Aorta (tissue), 4 donors: ENCODE data around the gene SLC26A5. TPM values are rescaled to one million over a fixed set of nuclear protein-coding genes. Genes with fewer than 3 reads are reported as not detected.

Experiments used
- polyA plus RNA-seq, 2 donors: library from polyadenylated mRNA; stranded (reverse); fragments of 200-250 nt; gene quantifications; one replicate each; pipeline ENCODE4 v1.2.3, GENCODE V29; 2013
- total RNA-seq, 2 donors: library from RNA; stranded (reverse); fragmentation: NEBNext Ultra II Directional; extraction: Animal tissue kit (Norgen Biotek cat#: 25700); gene quantifications; one replicate each; pipeline ENCODE4 v1.2.1, GENCODE V29; 2021
- donor health status: healthy with polysubstance abuse.
- donor health status: Bipolar disorder and iron deficiency.
- donor health status: DM: no; HTN: no; CAD: no.
- donor health status: DM: yes; HTN: yes; CAD: no.

SLC26A5 gene
- total and polyA plus RNA-seq, 4 donors = 0.57 to 0.78 TPM; not detected in 2

Other genes starting within 250 kb of the SLC26A5 start
- gene PMPCB, start 148.8 kb downstream of the SLC26A5 start, total RNA-seq = 10 to 100 TPM; 40.9 to 47.7 TPM
- 10 to 100 TPM; 41.3 to 70.8 TPM for gene PMPCB, start 148.8 kb downstream of the SLC26A5 start, polyA plus RNA-seq
- gene DNAJC2, start 101.4 kb downstream of the SLC26A5 start, total RNA-seq = 10 to 100 TPM; 23.5 to 25.2 TPM
- 10 to 100 TPM; 16.2 to 25.0 TPM for gene DNAJC2, start 101.4 kb downstream of the SLC26A5 start, polyA plus RNA-seq
- gene PSMC2, start 98.6 kb downstream of the SLC26A5 start, total RNA-seq = 10 to 100 TPM; 81.8 to 97.3 TPM
- 100 to 1,000 TPM; 107 to 119 TPM for gene PSMC2, start 98.6 kb downstream of the SLC26A5 start, polyA plus RNA-seq